Calu3 (cell line): ENCODE measurements around the gene SPIRE2. TPM values are rescaled to one million over a fixed set of nuclear protein-coding genes. Genes with fewer than 3 reads are reported as not detected.

Experiments used
- BruUV-seq: library from RNA; stranded (reverse); fragments of 400-500 nt; replicated peaks from 2 replicates; lab custom pipeline; 2021; lab: Mats Ljungman, UMichigan
- CTCF ChIA-PET: fragments of 300-600 bp; sonication (Branson Sonifier 250); formaldehyde crosslinking; loops from one replicate; lab custom pipeline; 2022; ENCODE audit warnings: antibody characterized with exemption; lab: Charles Lee
- DNase-seq: peaks from one replicate; pipeline ENCODE4 v3.0.0; 2022
- H3K27ac Mint-ChIP-seq: one replicate; pipeline ENCODE4 v1.8.0; 2022; ENCODE audit warnings: mixed read lengths; ENCODE audit not compliant: unreplicated experiment
- H3K27me3 Mint-ChIP-seq: one replicate; pipeline ENCODE4 v1.8.0; 2022; ENCODE audit warnings: mixed read lengths; ENCODE audit not compliant: unreplicated experiment
- H3K36me3 Mint-ChIP-seq: one replicate; pipeline ENCODE4 v1.8.0; 2022; ENCODE audit warnings: mild to moderate bottlenecking, moderate library complexity, mixed read lengths; ENCODE audit not compliant: insufficient read depth, unreplicated experiment
- H3K4me1 Mint-ChIP-seq: one replicate; pipeline ENCODE4 v1.8.0; 2022; ENCODE audit warnings: mild to moderate bottlenecking, low read depth, mixed read lengths; ENCODE audit not compliant: unreplicated experiment
- H3K4me3 Mint-ChIP-seq: one replicate; pipeline ENCODE4 v1.8.0; 2022; ENCODE audit warnings: mild to moderate bottlenecking, low read depth, moderate library complexity, mixed read lengths; ENCODE audit not compliant: unreplicated experiment
- H3K9me3 Mint-ChIP-seq: one replicate; pipeline ENCODE4 v1.8.0; 2022; ENCODE audit warnings: low read depth, mixed read lengths; ENCODE audit not compliant: unreplicated experiment
- CTCF ChIP-seq: fragments of 200-600 bp; IDR thresholded peaks from one replicate; pipeline ENCODE4 v1.8.0; 2022; ENCODE audit warnings: antibody characterized with exemption; ENCODE audit not compliant: unreplicated experiment
- intact Hi-C: fragments of 100-400 bp; cut with micrococcal nuclease; formaldehyde crosslinking; loops from one replicate; pipeline ENCODE4 v1.10.0; 2022; ENCODE audit not compliant: unreplicated experiment
- total RNA-seq: library from RNA; stranded (reverse); gene quantifications from 2 replicates; pipeline ENCODE4 v1.2.3, GENCODE V29; 2022

The SPIRE2 gene
- total RNA-seq, 1 experiment from 2014 or later = 46.3 TPM

DNA sequence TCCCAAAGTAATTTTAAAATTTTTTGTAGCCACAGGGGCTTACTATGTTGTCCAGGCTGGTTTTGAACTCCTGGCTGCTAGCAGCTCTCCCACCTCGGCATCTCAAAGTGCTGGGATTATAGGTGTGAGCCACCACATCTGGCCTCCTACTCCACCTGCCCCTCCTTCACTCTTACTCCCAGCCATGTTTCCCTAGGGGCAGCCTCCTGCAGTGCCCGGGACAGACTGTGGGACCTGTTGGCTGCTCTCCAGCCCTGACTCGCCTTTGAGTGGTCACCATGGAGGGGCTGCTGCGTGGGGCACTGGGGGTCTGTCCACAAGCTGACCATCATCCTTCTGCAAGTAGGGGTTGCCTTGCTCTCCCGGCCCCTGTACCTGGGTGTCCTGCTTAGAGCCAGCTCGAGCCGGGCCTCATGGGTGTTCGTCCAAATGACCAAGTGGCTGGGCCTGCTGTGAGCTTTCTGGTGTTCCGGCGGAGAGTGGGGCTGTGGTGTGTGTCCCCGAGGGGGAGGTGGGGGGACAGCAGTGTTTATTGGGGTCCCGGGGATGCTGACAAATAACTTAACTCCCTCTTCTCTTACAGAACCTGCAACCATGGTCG lies 16.6 kb downstream of the SPIRE2 start:
- Mint-ChIP-seq H3K9me3 (no peaks in the 10 kb centered on the region), H3K27me3 (no peaks in the 10 kb centered on the region), H3K4me3 (no peak overlapping the region), H3K4me1 (peaks cover 8% of the 10 kb centered on the region), H3K27ac (no peak overlapping the region), H3K36me3 (peaks cover 32% of the 10 kb centered on the region)
- intact Hi-C loops = no loop called here
- BruUV-seq = no TSS peak
- DNase-seq = no peak
- CTCF ChIA-PET = no interaction called here
- no peak for TF ChIP-seq CTCF

DNA sequence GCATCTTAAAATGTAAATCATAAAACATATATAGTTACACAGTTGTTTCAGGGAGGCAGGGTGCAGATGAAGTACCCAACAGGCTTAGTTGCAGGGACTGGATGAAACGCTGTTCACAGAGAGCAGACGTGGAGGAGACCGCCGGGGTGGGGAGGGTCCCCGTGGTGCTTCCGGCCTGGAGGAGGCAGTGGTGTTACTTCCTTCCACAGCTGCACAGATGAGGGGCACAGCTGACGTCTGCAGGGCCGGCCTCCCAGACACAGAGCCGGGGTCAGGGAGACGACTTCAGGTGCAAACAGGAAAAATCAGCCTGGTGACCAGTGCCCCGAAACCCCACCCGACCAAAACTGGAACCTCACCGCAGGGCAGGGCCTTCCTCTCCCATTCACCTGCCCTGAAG lies 17.1 kb downstream of the SPIRE2 start:
- BruUV-seq = no TSS peak
- Mint-ChIP-seq H3K36me3 (peaks cover 27% of the 10 kb centered on the region), H3K4me3 (no peak overlapping the region), H3K27ac (no peak overlapping the region), H3K27me3 (no peaks in the 10 kb centered on the region), H3K9me3 (no peaks in the 10 kb centered on the region), H3K4me1 (peaks cover 8% of the 10 kb centered on the region)
- CTCF ChIA-PET = no interaction called here
- DNase-seq = no peak
- TF ChIP-seq CTCF = no peak
- intact Hi-C loops = no loop called here

GRCh38 chr16:89847051-89847939 lies 19.0 kb downstream of the SPIRE2 start:
- no peaks in the 10 kb centered on the region for H3K27me3 Mint-ChIP-seq
- H3K9me3 Mint-ChIP-seq = no peaks in the 10 kb centered on the region
- CTCF ChIA-PET = no interaction called here
- peaks cover 8% of the 10 kb centered on the region for H3K4me1 Mint-ChIP-seq
- peaks cover 33% of the 10 kb centered on the region for H3K36me3 Mint-ChIP-seq
- no peak for TF ChIP-seq CTCF
- intact Hi-C loops = no loop called here
- no peak overlapping the region for H3K4me3 Mint-ChIP-seq
- DNase-seq = no peak
- BruUV-seq = no TSS peak
- H3K27ac Mint-ChIP-seq = no peak overlapping the region

DNA sequence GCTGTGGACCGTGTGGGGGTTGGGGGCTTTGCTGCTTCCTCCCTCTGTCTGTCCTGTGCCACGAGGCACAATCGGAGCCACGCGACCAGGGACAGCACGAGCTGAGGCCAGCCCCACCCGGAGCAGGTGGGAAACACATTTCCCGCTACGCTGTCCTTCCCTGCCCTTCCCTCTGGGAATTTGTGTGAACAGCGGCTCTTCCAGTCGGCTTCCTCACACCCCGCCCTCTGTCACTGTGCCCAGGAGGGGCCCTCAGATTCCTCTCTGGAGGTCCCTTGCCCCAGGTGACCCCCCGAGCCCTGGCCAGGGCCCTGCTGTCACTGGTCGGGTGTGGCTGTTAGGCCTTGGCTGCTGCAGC lies 19.6 kb downstream of the SPIRE2 start:
- H3K4me1 Mint-ChIP-seq = peaks cover 3% of the 10 kb centered on the region
- no peaks in the 10 kb centered on the region for H3K27me3 Mint-ChIP-seq
- H3K4me3 Mint-ChIP-seq = no peak overlapping the region
- H3K27ac Mint-ChIP-seq = no peak overlapping the region
- DNase-seq = no peak
- CTCF ChIA-PET = no interaction called here
- no peaks in the 10 kb centered on the region for H3K9me3 Mint-ChIP-seq
- peaks cover 29% of the 10 kb centered on the region for H3K36me3 Mint-ChIP-seq
- intact Hi-C loops = no loop called here
- BruUV-seq = no TSS peak
- TF ChIP-seq CTCF = no peak
